K562 (cell line): ENCODE results near the gene SPOCD1. TPM values are rescaled to one million over a fixed set of nuclear protein-coding genes. Genes with fewer than 3 reads are reported as not detected.

Experiments used
- ATAC-seq: fragments of 200-7000 bp; cut with Tn5 transposase; 3 replicates; pipeline ENCODE4 v1.9.1; 2020; ENCODE audit warnings: moderate library complexity
- BruUV-seq: library from RNA; stranded (reverse); fragments of 400-500 nt; replicated peaks from 2 replicates; lab custom pipeline; 2021; lab: Mats Ljungman, UMichigan
- CTCF ChIA-PET: fragments of 300-600 bp; formaldehyde crosslinking; extraction: SDS; loops from one replicate; lab custom pipeline; 2021; ENCODE audit warnings: low intra/inter-chr PET ratio; lab: Yijun Ruan, JAX
- POLR2A ChIA-PET: fragments of 300-600, 350-650 bp; sonication (Branson Sonifier 250); formaldehyde crosslinking; extraction: SDS; loops from one replicate; lab custom pipeline; 2021; ENCODE audit warnings: antibody characterized with exemption, inconsistent platforms; lab: Yijun Ruan, JAX
- DNase-seq, 4 experiments: peaks; one replicate each; pipeline versions ENCODE4 v3.0.0 to v3.0.0-alpha.2; 2011 to 2018; ENCODE audit warnings: low spot score in 3 of 4, mixed read lengths in 3 of 4; ENCODE audit errors: extremely low read depth in 1 of 4
- FAIRE-seq: peaks from 2 replicates; lab custom pipeline; 2011; peaks lifted over from hg19 to GRCh38; lab: Jason Lieb, UNC
- H2AFZ ChIP-seq: 2 replicates; pipeline ENCODE4 v1.6.0; 2011; ENCODE audit warnings: low read depth, low read length, control low read depth, inconsistent platforms
- H3K27ac ChIP-seq: fragments of 200-600 bp; 3 replicates; pipeline ENCODE4 v1.8.0; 2011; ENCODE audit warnings: low read depth, mild to moderate bottlenecking, control low read depth, inconsistent platforms, low read length, moderate library complexity, mixed read lengths; ENCODE audit errors: extremely low read depth
- H3K27me3 ChIP-seq, 2 experiments: fragments of 300-600 bp in 1 of 2; 2 replicates in 1 of 2; 3 replicates in 1 of 2; pipeline versions ENCODE4 v1.6.0 to v1.8.0; 2011; ENCODE audit warnings: inconsistent platforms in 2 of 2, low read length in 2 of 2, mild to moderate bottlenecking in 1 of 2, mixed read lengths in 1 of 2, moderate library complexity in 1 of 2; ENCODE audit not compliant: control insufficient read depth in 2 of 2, insufficient read depth in 2 of 2
- H3K36me3 ChIP-seq: fragments of 300-600 bp; 3 replicates; pipeline ENCODE4 v1.8.0; 2011; ENCODE audit warnings: mild to moderate bottlenecking, low read length, inconsistent platforms; ENCODE audit not compliant: control insufficient read depth, insufficient read depth
- H3K4me1 ChIP-seq, 2 experiments: fragments of 200-600 bp in 1 of 2; replicated peaks in 1 of 2; 2 replicates in 1 of 2; 3 replicates in 1 of 2; pipeline versions ENCODE4 v1.5.1 to v1.8.0; 2011; ENCODE audit warnings: inconsistent platforms in 2 of 2, low read length in 2 of 2, mild to moderate bottlenecking in 1 of 2, mixed read lengths in 1 of 2, moderate library complexity in 1 of 2; ENCODE audit not compliant: control insufficient read depth in 2 of 2, insufficient read depth in 2 of 2
- H3K4me2 ChIP-seq: 2 replicates; pipeline ENCODE4 v1.6.1; 2011; ENCODE audit warnings: low read length, control low read depth, inconsistent platforms, mixed read lengths; ENCODE audit not compliant: insufficient read depth
- H3K4me3 ChIP-seq: fragments of 200-600 bp; sonication (generic), shearing (Covaris generic); 2 replicates; pipeline ENCODE4 v1.5.1; 2016; ENCODE audit warnings: control low read depth, inconsistent platforms
- H3K79me2 ChIP-seq: fragments of 200-600 bp; 3 replicates; pipeline ENCODE4 v1.8.0; 2011; ENCODE audit warnings: low read length, inconsistent platforms; ENCODE audit not compliant: control insufficient read depth, insufficient read depth
- H3K9ac ChIP-seq, 2 experiments: 2 replicates each; pipeline versions ENCODE4 v1.6.0 to v1.6.1; 2011; ENCODE audit warnings: low read depth in 2 of 2, low read length in 2 of 2, control low read depth in 1 of 2, inconsistent platforms in 1 of 2, mild to moderate bottlenecking in 1 of 2, mixed read lengths in 1 of 2; ENCODE audit not compliant: insufficient read depth in 1 of 2
- H3K9me1 ChIP-seq: one replicate; pipeline ENCODE4 v1.6.0; 2011; ENCODE audit warnings: inconsistent platforms, mild to moderate bottlenecking, low read length, moderate library complexity; ENCODE audit not compliant: control insufficient read depth, insufficient read depth
- H3K9me3 ChIP-seq: replicated peaks from 2 replicates; pipeline ENCODE4 v1.5.1; 2011; ENCODE audit warnings: low read depth, low read length, inconsistent platforms; ENCODE audit not compliant: control insufficient read depth, insufficient read depth
- H4K20me1 ChIP-seq: replicated peaks from 2 replicates; pipeline ENCODE4 v1.6.1; 2011; ENCODE audit warnings: low read length, inconsistent platforms, mixed read lengths; ENCODE audit not compliant: control insufficient read depth, insufficient read depth
- LCOR ChIP-seq: sonication (generic); formaldehyde crosslinking; IDR thresholded peaks from 2 replicates; pipeline ENCODE4 v1.8.0; 2022; ENCODE audit warnings: mild to moderate bottlenecking, missing genetic modification reagents
- MEF2A ChIP-seq: IDR thresholded peaks from 2 replicates; pipeline ENCODE4 v1.6.1; 2011; ENCODE audit warnings: low read depth, mild to moderate bottlenecking, low read length, moderate library complexity; ENCODE audit not compliant: control insufficient read depth
- MEF2D ChIP-seq: conservative IDR thresholded peaks from 2 replicates; pipeline ENCODE4 v1.6.1; 2016; ENCODE audit warnings: low read depth, missing genetic modification characterization, missing compliant biosample characterization
- RCOR1 ChIP-seq, 2 experiments: IDR thresholded peaks; 2 replicates each; pipeline ENCODE4 v1.6.1; 2012; ENCODE audit warnings: low read depth in 2 of 2, low read length in 2 of 2, borderline replicate concordance in 1 of 2, improper control_type of control experiment in 1 of 2
- RFX5 ChIP-seq: IDR thresholded peaks from 2 replicates; pipeline ENCODE4 v1.6.1; 2011; ENCODE audit warnings: low read depth, mild to moderate bottlenecking, improper control_type of control experiment, low read length
- TAF15 ChIP-seq: fragments of 200-400 bp; formaldehyde crosslinking; IDR thresholded peaks from 2 replicates; pipeline ENCODE4 v1.6.1; 2017; ENCODE audit warnings: mild to moderate bottlenecking, low read depth, low read length, moderate library complexity
- ZBTB9 ChIP-seq: fragments of 450-650 bp; formaldehyde crosslinking; IDR thresholded peaks from 2 replicates; pipeline ENCODE4 v1.4.0; 2020; ENCODE audit warnings: mild to moderate bottlenecking, moderate library complexity
- ZNF274 ChIP-seq: IDR thresholded peaks from 2 replicates; pipeline ENCODE4 v1.6.1; 2011; ENCODE audit warnings: low read depth, mild to moderate bottlenecking, low read length, moderate library complexity, borderline replicate concordance
- ZNF507 ChIP-seq: conservative IDR thresholded peaks from 2 replicates; pipeline ENCODE4 v1.6.1; 2017; ENCODE audit warnings: missing genetic modification characterization, missing compliant biosample characterization
- WGBS: fragments of 100-300 bp; shearing (Covaris generic); methylation state at CpG from one replicate; pipeline ENCODE4 v1.1.6; 2016; ENCODE audit warnings: low coverage, mixed read lengths; ENCODE audit not compliant: insufficient coverage; ENCODE audit errors: missing lambda C conversion rate; 5-methylcytosine and 5-hydroxymethylcytosine counted together
- in situ Hi-C: fragments of 300-500 bp; cut with MboI; formaldehyde crosslinking; loops from 4 replicates; pipeline ENCODE4 v1.15.0; 2018; ENCODE audit warnings: inconsistent platforms, mixed read lengths
- intact Hi-C: fragments of 100-400 bp; cut with micrococcal nuclease; formaldehyde crosslinking; loops from 2 replicates; pipeline ENCODE4 v1.14.2; 2022
- polyA plus RNA-seq, 8 experiments: library from polyadenylated mRNA; depleted of rRNA in 4 of 8; stranded (reverse) in 5 of 8; unstranded in 3 of 8; fragments of >200 nt; fragmentation: Nextera tagmentation in 2 of 8; fragmentation: Illumina TruSeq in 1 of 8; extraction: Ambion mirVana in 2 of 8; extraction: Trizol in 1 of 8; gene quantifications; 2 replicates each; pipeline versions ENCODE4 v1.2.1 to v1.2.3, GENCODE V29; 2011 to 2014; ENCODE audit warnings: inconsistent platforms in 1 of 8, missing spikeins in 1 of 8
- total RNA-seq, 7 experiments: library from RNA; depleted of rRNA in 6 of 7; stranded (reverse); fragments of >200 nt in 6 of 7; fragmentation: Illumina TruSeq in 2 of 7; extraction: Trizol in 2 of 7; gene quantifications; 2 replicates each; pipeline versions ENCODE4 v1.2.1 to v1.2.3, GENCODE V29; 2011 to 2021; ENCODE audit warnings: low replicate concordance in 1 of 7

The SPOCD1 gene
- total and polyA plus RNA-seq, 9 of the 15 experiments (the other 6 are each of a cell fraction or from before 2014, with no cell fraction given) = 0.03 to 0.71 (median 0.26) TPM; not detected in 1

- BruUV-seq = no TSS peak
- Histone ChIP-seq H3K9me1 (no peaks in the 10 kb centered on the region), H3K4me3 (no peak overlapping the region), H3K4me2 (no peak overlapping the region), H2AFZ (no peak overlapping the region), H3K36me3 (no peaks in the 10 kb centered on the region), H3K79me2 (no peaks in the 10 kb centered on the region), H3K9ac (0 out of 4 replicates have a peak overlapping the region, but pooled peaks of 1 of the 2 experiments have one; percentile 16), H3K9me3 (no peaks in the 10 kb centered on the region), H3K27me3 (no peaks in the 10 kb centered on the region; a peak in 1 of 5 replicates), H4K20me1 (no peaks in the 10 kb centered on the region), H3K27ac (no peak overlapping the region), H3K4me1 (peaks cover 18 to 32% of the 10 kb centered on the region in 2 experiments; a peak in 4 of 5 replicates)
- POLR2A ChIA-PET = interaction anchor here (0.5 to 2.4 kb wide), 4 partner anchors 10 to 65 kb away, joined by 3 to 5 read pairs (median 4); partner anchors contain the start of gene SPOCD1
- peak in 1 of 4 experiments; percentile 16 for DNase-seq
- intact Hi-C loops (no loop called here), in situ Hi-C loops (no loop called here)
- CTCF ChIA-PET = no interaction called here
- WGBS = 31% methylated on average over 8 of the region's 9 CpGs
- no peak for ATAC-seq
- no peak for FAIRE-seq
- TF ChIP-seq MEF2D (tag) (no peak), RFX5 (no peak), RCOR1 (IDR thresholded peaks at IDR 0.05; ENCODE audit: borderline replicate concordance in 1 of 2, low read depth in 2 of 2, low read length in 2 of 2) (peak in 1 of 2 experiments; percentile 59; a peak in 2 of 4 replicates), ZBTB9 (no peak), MEF2A (no peak), ZNF507 (tag) (no peak), TAF15 (no peak), ZNF274 (no peak), LCOR (CRISPR knock-in tag) (no peak)
Measured at GRCh38 chr1:31831397-31832378, 15.9 kb upstream of the SPOCD1 start.
